OCI-LY1 (cell line): ENCODE measurements around the gene ZNF462.

Source experiments
- H2AFZ ChIP-seq: fragments of 200-600 bp; sonication (generic), shearing (Covaris generic); 2 replicates; pipeline ENCODE4 v1.6.0; 2014; ENCODE audit warnings: antibody characterized with exemption, mild to moderate bottlenecking, low read length
- H3F3A ChIP-seq: fragments of 200-600 bp; sonication (generic), shearing (Covaris generic); 2 replicates; pipeline ENCODE4 v1.6.0; 2014; ENCODE audit warnings: mild to moderate bottlenecking, antibody characterized with exemption, low read length, moderate library complexity; ENCODE audit not compliant: insufficient read depth
- H3K27ac ChIP-seq: fragments of 200-600 bp; sonication (generic); 2 replicates; pipeline ENCODE4 v1.5.1; 2014; ENCODE audit warnings: low read length, mixed run types, mild to moderate bottlenecking, low read depth; ENCODE audit not compliant: poor library complexity, severe bottlenecking
- H3K27me3 ChIP-seq: fragments of 200-600 bp; sonication (generic); 2 replicates; pipeline ENCODE4 v1.6.0; 2014; ENCODE audit warnings: antibody characterized with exemption, mild to moderate bottlenecking, low read length, moderate library complexity; ENCODE audit not compliant: insufficient read depth
- H3K36me3 ChIP-seq: fragments of 200-600 bp; sonication (generic); 2 replicates; pipeline ENCODE4 v1.6.1; 2014; ENCODE audit warnings: mild to moderate bottlenecking, antibody characterized with exemption, low read length, moderate library complexity, mixed read lengths; ENCODE audit not compliant: insufficient read depth
- H3K4me1 ChIP-seq: fragments of 200-600 bp; sonication (generic); 2 replicates; pipeline ENCODE4 v1.5.1; 2014; ENCODE audit warnings: mild to moderate bottlenecking, low read length, moderate library complexity; ENCODE audit not compliant: insufficient read depth, severe bottlenecking
- H3K4me2 ChIP-seq: fragments of 200-600 bp; sonication (generic), shearing (Covaris generic); 2 replicates; pipeline ENCODE4 v1.6.1; 2014; ENCODE audit warnings: low read length
- H3K4me3 ChIP-seq: fragments of 200-600 bp; sonication (generic); 2 replicates; pipeline ENCODE4 v1.5.1; 2014; ENCODE audit warnings: low read length, low read depth, mild to moderate bottlenecking, mixed read lengths; ENCODE audit not compliant: poor library complexity, severe bottlenecking
- H3K79me2 ChIP-seq: fragments of 200-600 bp; shearing (Covaris generic); 2 replicates; pipeline ENCODE4 v1.6.1; 2016; ENCODE audit warnings: mixed run types, low read length, mixed read lengths; ENCODE audit not compliant: insufficient read depth
- H3K9ac ChIP-seq: fragments of 200-600 bp; sonication (generic), shearing (Covaris generic); 2 replicates; pipeline ENCODE4 v1.6.1; 2014; ENCODE audit warnings: mild to moderate bottlenecking, low read length, mixed read lengths
- H3K9me2 ChIP-seq: fragments of 200-600 bp; sonication (generic), shearing (Covaris generic); 2 replicates; pipeline ENCODE4 v1.6.1; 2014; ENCODE audit warnings: low read depth, mild to moderate bottlenecking, low read length, mixed read lengths
- H3K9me3 ChIP-seq: fragments of 200-600 bp; shearing (Covaris generic); 2 replicates; pipeline ENCODE4 v1.6.1; 2014; ENCODE audit warnings: low read length, mixed read lengths
- H4K20me1 ChIP-seq: fragments of 200-600 bp; sonication (generic), shearing (Covaris generic); 2 replicates; pipeline ENCODE4 v1.6.0; 2016; ENCODE audit warnings: mild to moderate bottlenecking, low read length; ENCODE audit not compliant: insufficient read depth
- CTCF ChIP-seq: fragments of 200-600 bp; sonication (generic), shearing (Covaris generic); IDR thresholded peaks from 2 replicates; pipeline ENCODE4 v1.5.1; 2017; ENCODE audit warnings: mild to moderate bottlenecking, antibody characterized with exemption, low read length, moderate library complexity, mixed read lengths
- EZH2 ChIP-seq: fragments of 200-600 bp; sonication (generic), shearing (Covaris generic); IDR thresholded peaks from 2 replicates; pipeline ENCODE4 v1.8.0; 2017; ENCODE audit warnings: borderline replicate concordance, mixed run types, mild to moderate bottlenecking, antibody characterized with exemption, low read length, moderate library complexity, mixed read lengths

The ZNF462 gene

GRCh38 chr9:106877345-106877744, 14.4 kb downstream of the ZNF462 start:
- H3K27ac ChIP-seq = no peak overlapping the region
- no peaks in the 10 kb centered on the region for H3K4me1 ChIP-seq
- no peaks in the 10 kb centered on the region for H3F3A ChIP-seq
- no peaks in the 10 kb centered on the region for H3K9me3 ChIP-seq
- TF ChIP-seq EZH2 = no peak
- no peak for TF ChIP-seq CTCF
- H3K36me3 ChIP-seq = no peaks in the 10 kb centered on the region
- H3K4me3 ChIP-seq = no peak overlapping the region
- no peaks in the 10 kb centered on the region for H4K20me1 ChIP-seq
- H3K9me2 ChIP-seq = no peaks in the 10 kb centered on the region
- H3K4me2 ChIP-seq = no peak overlapping the region
- H3K79me2 ChIP-seq = no peaks in the 10 kb centered on the region
- no peak overlapping the region for H2AFZ ChIP-seq
- H3K27me3 ChIP-seq = no peaks in the 10 kb centered on the region
- no peak overlapping the region for H3K9ac ChIP-seq

GRCh38 chr9:106878081-106878837, 15.3 kb downstream of the ZNF462 start:
- Histone ChIP-seq H2AFZ (no peak overlapping the region), H3K4me3 (no peak overlapping the region), H3K27ac (no peak overlapping the region), H3K9me2 (no peaks in the 10 kb centered on the region), H3K27me3 (no peaks in the 10 kb centered on the region), H3K4me1 (no peaks in the 10 kb centered on the region), H3K36me3 (no peaks in the 10 kb centered on the region), H3K9ac (no peak overlapping the region), H3F3A (no peaks in the 10 kb centered on the region), H4K20me1 (no peaks in the 10 kb centered on the region), H3K4me2 (no peak overlapping the region), H3K79me2 (no peaks in the 10 kb centered on the region), H3K9me3 (no peaks in the 10 kb centered on the region)
- no peak for TF ChIP-seq EZH2
- TF ChIP-seq CTCF = no peak

- Histone ChIP-seq H3K9ac (no peak overlapping the region), H3K4me2 (no peak overlapping the region), H3K4me1 (no peaks in the 10 kb centered on the region), H3K36me3 (no peaks in the 10 kb centered on the region), H2AFZ (no peak overlapping the region), H3K4me3 (no peak overlapping the region), H3K27me3 (no peaks in the 10 kb centered on the region), H4K20me1 (no peaks in the 10 kb centered on the region), H3K27ac (no peak overlapping the region), H3K9me3 (no peaks in the 10 kb centered on the region), H3F3A (no peaks in the 10 kb centered on the region), H3K79me2 (no peaks in the 10 kb centered on the region), H3K9me2 (no peaks in the 10 kb centered on the region)
- TF ChIP-seq EZH2 = no peak
- TF ChIP-seq CTCF = no peak
Observed at GRCh38 chr9:106878934-106879333, 16.0 kb downstream of the ZNF462 start.
